ENCODE measurements around the gene HOXA5.

The HOXA5 gene

GRCh38 chr7:27091941-27092818, 51.3 kb downstream of the HOXA5 start:
- DNase-seq, result no peak

- no peak for DNase-seq
Measured at GRCh38 chr7:27091105-27091504, 52.4 kb downstream of the HOXA5 start.

Measured in CD4-positive, alpha-beta T cell treated with Interferon gamma for 1 hour (primary cell).